Measurements from ENCODE around the gene SLC22A23.

The SLC22A23 gene

GRCh38 chr6:3366596-3367413 is 90.0 kb downstream of the SLC22A23 start:
- DNase-seq = no peak

DNA sequence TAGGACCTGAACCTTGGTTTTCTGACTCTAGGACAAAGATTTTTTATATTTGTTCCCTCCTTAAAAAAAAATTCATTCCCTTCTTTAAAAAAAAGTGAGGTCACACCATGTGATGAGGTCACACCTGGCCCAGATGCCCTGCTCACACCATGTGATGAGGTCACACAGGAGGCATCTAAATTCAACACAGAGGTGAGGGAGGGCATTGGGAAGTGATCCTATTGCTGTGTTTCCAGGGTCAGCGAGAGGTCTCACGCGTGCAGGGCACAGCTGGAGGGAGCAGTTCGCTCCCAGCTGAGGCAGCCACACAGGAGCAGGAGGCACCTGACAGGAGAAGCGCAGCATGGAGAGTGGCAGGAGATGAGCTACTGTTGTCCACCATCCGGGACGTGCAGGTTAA is 92.5 kb downstream of the SLC22A23 start:
- DNase-seq = no peak

GRCh38 chr6:3363296-3364025 is 93.4 kb downstream of the SLC22A23 start:
- DNase-seq = no peak

DNA sequence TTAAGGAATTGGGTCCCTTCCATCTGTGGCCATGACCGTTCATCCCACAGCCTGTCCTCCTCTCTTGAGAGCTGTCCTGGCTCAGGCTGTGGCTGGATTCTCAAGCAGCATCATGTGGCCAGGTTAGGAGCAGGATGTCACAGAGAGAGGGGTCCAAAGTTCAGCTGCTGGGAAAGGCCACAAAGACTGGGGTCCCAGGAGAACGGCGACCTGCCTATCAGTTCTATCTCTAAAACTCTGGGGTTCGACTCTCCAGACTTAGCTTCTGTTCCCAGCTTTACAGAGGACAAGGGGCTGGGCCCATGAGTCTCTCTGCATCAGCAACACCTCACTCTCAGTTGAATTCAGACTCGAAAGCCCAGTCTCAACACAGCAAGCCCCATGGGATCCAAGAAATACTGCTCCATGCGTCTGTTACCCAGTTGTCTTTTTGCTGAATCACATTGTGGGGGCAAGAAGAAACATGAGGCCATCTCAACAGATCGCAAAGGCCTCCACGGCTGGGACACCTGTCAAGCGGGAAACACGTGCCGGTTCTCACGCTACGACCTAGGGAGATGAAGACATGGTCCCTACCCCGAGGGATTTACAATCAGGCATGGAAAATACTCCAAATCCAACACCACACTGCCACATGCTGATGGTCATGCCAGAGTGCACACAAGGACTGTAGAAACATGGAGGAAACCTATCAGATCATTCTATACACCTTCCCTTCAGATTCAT is 95.4 kb downstream of the SLC22A23 start:
- no peak for DNase-seq

DNA sequence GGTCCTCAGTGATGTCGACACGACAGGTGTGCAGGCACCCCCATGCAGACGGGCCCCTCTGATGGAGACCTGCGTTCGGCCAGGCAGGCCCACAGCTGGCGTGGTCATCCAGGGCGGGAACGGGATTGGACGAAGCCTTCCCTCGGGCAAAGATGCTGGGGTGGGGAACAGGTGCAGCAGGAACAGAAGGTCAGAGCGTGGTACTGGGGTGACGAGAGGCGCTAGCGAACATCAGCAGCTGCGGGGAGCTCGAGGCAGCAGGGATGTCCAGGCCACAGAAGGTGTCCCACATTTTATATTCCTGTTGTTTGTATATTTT is 96.2 kb downstream of the SLC22A23 start:
- no peak for DNase-seq

GRCh38 chr6:3359973-3360726 is 96.7 kb downstream of the SLC22A23 start:
- no peak for DNase-seq

DNA sequence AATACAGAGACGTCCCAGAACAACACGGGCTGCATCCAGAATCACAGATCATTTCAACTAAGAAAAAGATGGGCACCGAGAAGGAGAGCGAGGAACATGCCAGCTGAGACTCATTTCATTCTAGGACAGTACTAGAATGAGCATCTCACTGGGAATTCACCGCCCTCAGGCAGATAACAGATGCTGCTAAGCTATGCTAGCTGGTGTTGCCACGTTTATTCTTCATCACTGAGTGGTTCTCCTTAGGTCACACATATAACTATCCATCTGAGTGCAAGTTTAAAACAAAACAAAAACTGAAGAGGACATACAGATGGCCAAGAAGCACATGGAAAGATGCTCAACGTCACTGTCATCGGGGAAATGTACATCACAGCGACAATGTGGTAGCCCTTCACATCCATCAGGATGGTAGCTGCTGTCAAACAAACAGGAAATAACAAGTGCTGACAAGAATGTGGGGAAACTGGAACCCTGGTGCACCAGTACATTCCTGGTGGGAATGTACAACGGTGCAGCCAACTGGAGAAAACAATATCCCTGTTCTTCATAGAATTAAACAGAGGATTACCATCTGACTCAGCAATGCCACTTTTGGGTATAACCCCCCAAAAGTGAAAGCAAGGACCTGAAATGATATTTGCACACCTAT is 97.6 kb downstream of the SLC22A23 start:
- no peak for DNase-seq

- no peak for DNase-seq
Observed at GRCh38 chr6:3358413-3359100, 98.3 kb downstream of the SLC22A23 start.

- no peak for DNase-seq
Observed at GRCh38 chr6:3357678-3358077, 99.2 kb downstream of the SLC22A23 start.

- DNase-seq = no peak
Observed at GRCh38 chr6:3356824-3357420, 99.9 kb downstream of the SLC22A23 start.

DNA sequence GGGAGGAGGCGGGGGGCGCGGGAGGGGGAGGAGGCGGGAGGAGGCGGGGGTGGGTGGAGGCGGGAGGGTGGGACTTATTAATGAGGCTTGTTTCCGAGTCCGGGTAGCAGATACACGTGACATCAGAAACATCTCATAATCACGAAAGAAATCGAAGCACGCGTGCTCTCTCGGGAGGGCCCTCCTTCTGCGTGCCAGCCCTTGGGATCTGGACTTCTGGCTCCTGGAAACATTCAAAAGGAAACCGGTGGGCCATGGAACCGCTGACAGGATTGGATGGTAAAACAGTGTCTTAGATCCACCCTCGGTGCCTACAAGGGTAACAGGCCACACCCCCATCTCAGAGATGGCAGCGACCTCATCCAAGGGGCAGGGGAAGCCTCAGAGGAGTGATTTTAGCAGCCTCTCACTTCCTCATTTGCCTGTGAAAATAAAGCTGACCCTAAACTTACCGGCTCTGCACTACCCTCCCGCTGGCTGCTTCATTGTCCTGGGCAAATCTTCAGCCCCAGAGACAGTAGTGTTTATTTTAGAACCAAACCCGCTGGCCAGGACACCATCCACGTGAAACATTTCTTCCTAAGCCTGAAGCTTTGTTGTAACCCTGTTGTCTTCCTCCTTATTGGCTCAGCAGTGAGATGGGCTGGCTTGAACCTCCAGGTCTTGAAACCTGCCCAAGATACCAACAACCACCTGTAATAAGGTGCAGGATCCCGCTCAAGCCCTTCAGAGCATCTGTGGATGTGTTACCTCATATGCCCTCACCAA is 100.6 kb downstream of the SLC22A23 start:
- peak; percentile 73 for DNase-seq

DNA sequence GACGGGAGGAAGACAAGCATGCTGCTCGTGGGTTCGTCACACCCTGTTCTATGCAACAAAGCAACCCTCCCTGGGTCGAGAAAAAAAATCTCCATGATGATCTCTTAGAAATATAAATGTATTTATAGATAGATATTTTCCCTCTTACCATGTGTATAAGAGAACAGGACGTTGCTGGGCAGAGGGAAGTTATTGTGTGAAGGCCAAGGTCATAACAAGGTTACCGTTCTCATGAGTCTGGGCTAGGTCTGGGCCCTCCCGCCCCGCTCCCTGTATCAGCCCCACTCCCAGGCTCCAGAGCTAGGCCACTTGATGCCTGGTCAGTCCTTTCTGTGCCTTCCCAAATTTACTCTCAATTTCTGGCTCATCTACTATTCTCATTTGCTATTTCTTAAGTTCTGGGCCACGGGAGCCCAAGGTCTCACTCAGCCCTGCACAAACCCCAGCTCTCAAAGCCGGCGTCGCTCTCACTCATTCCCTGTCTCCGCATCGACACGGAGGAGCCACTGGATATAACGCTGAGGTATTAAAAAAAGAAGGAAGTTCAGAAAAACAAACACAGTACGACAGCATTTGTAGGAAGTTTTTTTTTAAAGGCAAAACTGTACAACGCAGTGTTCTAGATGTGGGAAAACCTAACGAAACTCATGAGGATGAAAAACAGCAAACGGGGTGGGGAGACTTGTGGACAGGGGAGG is 101.3 kb downstream of the SLC22A23 start:
- DNase-seq = no peak

GRCh38 chr6:3355011-3355357 is 101.9 kb downstream of the SLC22A23 start:
- DNase-seq = no peak

- DNase-seq = no peak
Observed at GRCh38 chr6:3353939-3354338, 102.9 kb downstream of the SLC22A23 start.

DNA sequence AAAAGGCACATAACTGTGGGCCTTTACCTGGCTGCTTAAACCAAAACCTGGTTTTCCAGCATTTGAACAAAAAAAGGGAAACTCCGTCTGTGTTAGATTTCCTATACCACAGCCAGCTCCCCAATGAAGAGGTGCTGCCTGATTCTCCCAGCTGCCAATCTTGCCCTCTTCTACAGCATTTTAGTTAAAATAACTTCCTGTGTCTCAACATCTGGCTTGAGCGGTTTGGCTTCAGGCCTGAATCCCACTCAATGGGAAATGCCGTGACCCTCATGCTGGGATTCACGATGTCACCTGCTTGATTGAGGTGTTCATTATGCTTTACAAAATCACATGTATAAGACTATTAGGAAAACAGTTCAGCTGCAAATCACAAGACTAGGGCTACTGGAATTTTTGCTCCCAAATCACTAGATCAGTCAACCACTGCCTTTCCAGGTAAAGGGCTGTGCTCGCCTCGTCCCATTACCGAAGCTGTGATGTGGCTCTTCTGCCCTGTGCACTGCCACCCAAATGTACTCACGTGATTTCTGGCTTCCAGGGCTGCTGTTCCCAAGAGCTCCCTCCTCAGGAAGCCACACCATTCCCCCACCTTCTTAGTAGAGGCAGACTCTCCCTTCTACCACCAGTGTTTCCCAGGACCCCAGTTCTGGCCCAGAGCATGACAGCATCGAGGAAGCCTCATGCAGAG is 103.5 kb downstream of the SLC22A23 start:
- DNase-seq = no peak

GRCh38 chr6:3352678-3353077 is 104.2 kb downstream of the SLC22A23 start:
- no peak for DNase-seq

- DNase-seq = no peak
Observed at GRCh38 chr6:3351829-3352524, 104.9 kb downstream of the SLC22A23 start.

DNA sequence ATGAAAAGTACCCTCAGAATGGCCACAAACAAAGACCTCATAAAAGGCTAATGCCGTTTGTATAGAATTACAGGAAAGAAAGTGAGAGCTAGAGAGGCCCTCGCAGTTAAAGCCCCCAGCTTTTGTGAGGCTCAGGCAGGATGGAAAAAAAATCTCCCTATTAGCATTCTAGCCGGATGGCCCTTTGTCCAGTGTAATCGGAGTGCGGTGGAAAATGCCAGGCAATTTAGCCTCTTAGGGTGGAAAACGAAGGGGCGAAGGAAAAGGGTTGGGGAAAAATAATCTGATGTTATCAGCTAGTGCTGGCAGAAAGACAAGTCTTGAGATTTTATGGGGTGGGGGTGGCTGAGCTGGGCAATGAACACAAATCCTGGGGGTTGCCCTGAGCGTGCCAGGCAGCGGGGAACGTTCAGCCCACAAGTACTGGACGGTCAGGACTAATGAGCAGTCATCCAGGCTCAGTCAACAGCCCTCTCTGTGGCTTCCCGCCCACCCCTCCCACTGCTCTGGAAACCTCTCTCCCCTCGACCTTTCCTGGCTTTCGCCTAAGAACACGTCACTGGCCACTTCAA is 105.7 kb downstream of the SLC22A23 start:
- no peak for DNase-seq

Measured in right hindlimb (tissue), 1 donor.